Measurements from ENCODE around the gene UBE2M.

DNA sequence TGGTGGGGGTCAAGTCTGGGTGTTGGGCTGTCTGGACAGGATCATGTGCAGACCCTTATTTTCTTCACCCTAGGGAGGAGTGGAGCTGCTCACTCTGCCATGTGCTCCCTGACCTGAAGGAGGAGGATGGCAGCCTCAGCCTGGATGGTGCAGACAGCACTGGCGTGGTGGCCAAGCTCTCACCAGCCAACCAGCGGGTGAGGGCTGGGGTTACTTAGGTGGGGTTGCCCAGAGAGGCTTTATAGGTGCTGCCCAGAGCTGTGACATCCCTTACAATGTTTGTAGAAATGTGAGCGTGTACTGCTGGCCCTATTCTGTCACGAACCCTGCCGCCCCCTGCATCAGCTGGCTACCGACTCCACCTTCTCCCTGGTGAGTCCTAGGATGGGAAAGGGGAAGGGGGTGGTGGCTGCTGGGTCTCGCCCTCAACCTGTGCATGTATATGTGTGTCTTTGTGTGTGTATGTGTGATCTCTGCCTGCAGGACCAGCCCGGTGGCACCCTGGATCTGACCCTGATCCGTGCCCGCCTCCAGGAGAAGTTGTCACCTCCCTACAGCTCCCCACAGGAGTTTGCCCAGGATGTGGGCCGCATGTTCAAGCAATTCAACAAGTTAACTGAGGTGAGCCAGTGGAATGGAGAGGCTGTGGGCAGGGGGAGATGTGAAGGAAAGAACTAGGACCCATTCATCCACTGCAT lies 8.6 kb downstream of the UBE2M start:
- TF ChIP-seq CTCF (conservative IDR thresholded peaks at IDR 0.05; ENCODE audit: low read length), result no peak
- no peak for TF ChIP-seq EZH2phosphoT487 (IDR thresholded peaks at IDR 0.05; ENCODE audit: borderline replicate concordance)

Data from Loucy (cell line).